ENCODE measurements around the gene FGD4.

Gene FGD4

GRCh38 chr12:32399370-32400113 lies at the start of gene FGD4:
FGD4 (plus strand) TSS chr12:32399558.
- DNase-seq: peak; percentile 85

- no peak for DNase-seq
Observed at GRCh38 chr12:32353540-32353939, 45.8 kb upstream of the FGD4 start.

GRCh38 chr12:32357601-32358249 lies 41.6 kb upstream of the FGD4 start:
- no peak for DNase-seq

GRCh38 chr12:32360956-32361355 lies 38.4 kb upstream of the FGD4 start:
- DNase-seq: no peak

- DNase-seq: no peak
Observed at GRCh38 chr12:32362892-32363291, 36.5 kb upstream of the FGD4 start.

GRCh38 chr12:32365473-32366064 lies 33.8 kb upstream of the FGD4 start:
- peak; percentile 81 for DNase-seq

GRCh38 chr12:32366714-32367113 lies 32.6 kb upstream of the FGD4 start:
- no peak for DNase-seq

GRCh38 chr12:32367381-32367780 lies 32.0 kb upstream of the FGD4 start:
- DNase-seq: no peak

- DNase-seq: no peak
Observed at GRCh38 chr12:32369202-32369601, 30.2 kb upstream of the FGD4 start.

- DNase-seq: no peak
Observed at GRCh38 chr12:32377344-32378055, 21.9 kb upstream of the FGD4 start.

GRCh38 chr12:32379213-32379612 lies 20.1 kb upstream of the FGD4 start:
- DNase-seq: no peak

- DNase-seq: no peak
Observed at GRCh38 chr12:32379667-32380066, 19.7 kb upstream of the FGD4 start.

- DNase-seq: no peak
Observed at GRCh38 chr12:32382226-32382625, 17.1 kb upstream of the FGD4 start.

GRCh38 chr12:32390572-32391219 lies 8.7 kb upstream of the FGD4 start:
- DNase-seq: no peak

- no peak for DNase-seq
Observed at GRCh38 chr12:32395026-32395425, 4.3 kb upstream of the FGD4 start.

GRCh38 chr12:32397696-32398095 lies 1.7 kb upstream of the FGD4 start:
- DNase-seq: no peak

- no peak for DNase-seq
Observed at GRCh38 chr12:32398181-32398580, 1.2 kb upstream of the FGD4 start.

- no peak for DNase-seq
Observed at GRCh38 chr12:32398816-32399369, 465 bp upstream of the FGD4 start.

GRCh38 chr12:32400114-32400672 lies 835 bp downstream of the FGD4 start:
- no peak for DNase-seq

- DNase-seq: no peak
Observed at GRCh38 chr12:32400866-32401265, 1.5 kb downstream of the FGD4 start.

- DNase-seq: no peak
Observed at GRCh38 chr12:32402170-32402569, 2.8 kb downstream of the FGD4 start.

- no peak for DNase-seq
Observed at GRCh38 chr12:32402946-32403345, 3.6 kb downstream of the FGD4 start.
